WI38 (cell line): Measurements from ENCODE around the gene TJP3.
"Not testable (repeated sequence)": the region's sequence is repeated elsewhere in the genome, so short reads cannot be mapped to it uniquely, and the experiment has no call there.

Experiments
- H3K4me3 ChIP-seq: 2 replicates; pipeline ENCODE4 v1.5.1; 2011; ENCODE audit warnings: low read depth, mild to moderate bottlenecking, control low read depth, low read length
- TF ChIP-seq, protein P1 (sequence below): IDR thresholded peaks from 2 replicates; pipeline ENCODE4 v1.5.1; 2012; ENCODE audit warnings: low read depth, mild to moderate bottlenecking, control low read depth, low read length

The TJP3 gene

DNA sequence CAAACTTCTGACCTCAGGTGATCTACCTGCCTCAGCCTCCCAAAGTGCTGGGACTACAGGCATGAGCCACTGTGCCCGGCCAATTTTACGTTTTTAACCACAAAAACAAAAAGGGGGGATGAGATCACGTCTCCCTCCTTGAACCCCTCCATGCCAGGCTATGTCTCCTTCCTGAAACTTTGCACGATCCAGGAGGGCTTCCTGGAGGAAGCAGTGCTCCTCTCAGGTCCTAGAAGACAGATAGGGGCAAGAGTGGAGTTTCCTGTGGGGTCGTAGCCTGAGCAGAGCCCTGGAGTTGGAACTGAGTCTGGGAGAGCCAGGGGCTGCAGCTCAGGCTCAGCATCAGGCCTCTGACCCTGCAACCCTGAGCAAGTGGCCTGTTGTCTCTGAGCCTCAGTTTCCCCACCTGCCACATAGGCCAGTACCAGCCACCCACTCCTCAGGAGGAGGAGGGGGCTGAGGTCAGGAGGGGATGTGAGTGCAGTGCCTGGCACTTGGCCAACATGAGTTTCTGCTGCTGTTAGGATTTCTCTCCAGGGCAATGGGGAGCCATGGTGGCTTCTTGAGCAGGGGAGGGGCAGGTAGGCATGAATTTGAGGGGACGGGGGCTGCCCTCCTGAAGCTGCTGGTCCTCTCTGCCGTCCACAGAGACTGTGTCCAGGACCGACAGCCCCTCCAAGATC lies 37.3 kb downstream of the TJP3 start:
- TF ChIP-seq, protein P1, sequence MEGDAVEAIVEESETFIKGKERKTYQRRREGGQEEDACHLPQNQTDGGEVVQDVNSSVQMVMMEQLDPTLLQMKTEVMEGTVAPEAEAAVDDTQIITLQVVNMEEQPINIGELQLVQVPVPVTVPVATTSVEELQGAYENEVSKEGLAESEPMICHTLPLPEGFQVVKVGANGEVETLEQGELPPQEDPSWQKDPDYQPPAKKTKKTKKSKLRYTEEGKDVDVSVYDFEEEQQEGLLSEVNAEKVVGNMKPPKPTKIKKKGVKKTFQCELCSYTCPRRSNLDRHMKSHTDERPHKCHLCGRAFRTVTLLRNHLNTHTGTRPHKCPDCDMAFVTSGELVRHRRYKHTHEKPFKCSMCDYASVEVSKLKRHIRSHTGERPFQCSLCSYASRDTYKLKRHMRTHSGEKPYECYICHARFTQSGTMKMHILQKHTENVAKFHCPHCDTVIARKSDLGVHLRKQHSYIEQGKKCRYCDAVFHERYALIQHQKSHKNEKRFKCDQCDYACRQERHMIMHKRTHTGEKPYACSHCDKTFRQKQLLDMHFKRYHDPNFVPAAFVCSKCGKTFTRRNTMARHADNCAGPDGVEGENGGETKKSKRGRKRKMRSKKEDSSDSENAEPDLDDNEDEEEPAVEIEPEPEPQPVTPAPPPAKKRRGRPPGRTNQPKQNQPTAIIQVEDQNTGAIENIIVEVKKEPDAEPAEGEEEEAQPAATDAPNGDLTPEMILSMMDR = no peak
- no peak overlapping the region for H3K4me3 ChIP-seq

DNA sequence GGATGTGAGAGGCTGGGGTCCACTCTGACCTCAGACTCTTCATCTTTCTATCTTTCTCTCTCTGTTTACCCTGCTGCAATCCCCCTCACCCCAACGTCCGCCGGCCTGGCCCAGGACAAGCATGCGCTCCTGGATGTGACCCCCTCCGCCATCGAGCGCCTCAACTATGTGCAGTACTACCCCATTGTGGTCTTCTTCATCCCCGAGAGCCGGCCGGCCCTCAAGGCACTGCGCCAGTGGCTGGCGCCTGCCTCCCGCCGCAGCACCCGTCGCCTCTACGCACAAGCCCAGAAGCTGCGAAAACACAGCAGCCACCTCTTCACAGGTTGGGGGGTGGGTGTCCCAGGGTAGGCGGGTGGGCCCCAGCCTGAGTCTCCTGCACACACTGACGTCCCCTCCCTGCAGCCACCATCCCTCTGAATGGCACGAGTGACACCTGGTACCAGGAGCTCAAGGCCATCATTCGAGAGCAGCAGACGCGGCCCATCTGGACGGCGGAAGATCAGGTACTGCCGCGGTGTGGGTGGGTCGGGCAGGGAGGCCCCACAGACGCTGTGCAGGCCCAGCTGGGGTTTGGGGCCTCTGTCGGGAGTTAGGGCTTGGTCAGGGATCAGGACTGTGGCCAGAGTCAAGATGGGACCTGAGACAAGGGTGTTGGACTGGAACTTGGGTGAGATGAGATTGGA lies 38.3 kb downstream of the TJP3 start:
- TF ChIP-seq, protein P1 = no peak
- no peak overlapping the region for H3K4me3 ChIP-seq

DNA sequence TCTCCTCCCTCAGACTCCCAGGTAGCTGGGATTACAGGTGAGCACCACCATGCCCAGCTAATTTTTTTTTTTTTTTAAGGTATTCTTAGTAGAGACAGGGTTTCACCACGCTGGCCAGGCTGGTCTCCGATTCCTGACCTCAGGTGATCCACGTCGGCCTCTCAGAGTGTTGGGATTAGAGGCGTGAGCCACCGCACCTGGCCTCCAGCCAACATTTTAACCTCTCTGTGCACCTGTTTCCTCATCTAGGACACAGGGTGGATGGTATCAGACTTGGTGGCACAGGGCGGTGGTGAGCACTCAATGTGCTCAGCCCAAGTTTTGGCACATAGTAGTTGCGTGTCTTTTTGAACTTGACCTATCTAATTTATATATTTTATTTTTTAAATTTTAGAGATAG lies 40.8 kb downstream of the TJP3 start:
- TF ChIP-seq, protein P1 = no peak
- no peak overlapping the region for H3K4me3 ChIP-seq

DNA sequence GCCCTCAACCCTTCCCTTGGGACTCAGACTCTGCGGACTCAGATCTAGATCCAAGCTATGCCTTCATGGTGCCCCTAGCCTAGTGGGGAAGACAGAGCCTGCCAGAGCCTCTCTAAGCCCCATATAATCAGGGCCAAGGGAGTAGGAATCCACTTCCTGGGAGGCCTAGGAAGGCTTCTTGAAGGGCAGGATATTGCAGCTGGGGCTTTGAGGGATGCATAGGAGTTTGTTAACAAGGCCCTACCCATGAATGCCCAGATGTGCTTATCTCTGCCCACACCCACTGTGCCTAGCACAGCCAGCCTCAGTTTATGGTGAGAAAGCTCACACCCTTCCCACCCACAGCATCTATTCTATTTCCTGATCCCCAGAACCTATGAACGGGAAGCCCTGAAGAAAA lies 42.0 kb downstream of the TJP3 start:
- H3K4me3 ChIP-seq = no peak overlapping the region
- TF ChIP-seq, protein P1 = no peak

DNA sequence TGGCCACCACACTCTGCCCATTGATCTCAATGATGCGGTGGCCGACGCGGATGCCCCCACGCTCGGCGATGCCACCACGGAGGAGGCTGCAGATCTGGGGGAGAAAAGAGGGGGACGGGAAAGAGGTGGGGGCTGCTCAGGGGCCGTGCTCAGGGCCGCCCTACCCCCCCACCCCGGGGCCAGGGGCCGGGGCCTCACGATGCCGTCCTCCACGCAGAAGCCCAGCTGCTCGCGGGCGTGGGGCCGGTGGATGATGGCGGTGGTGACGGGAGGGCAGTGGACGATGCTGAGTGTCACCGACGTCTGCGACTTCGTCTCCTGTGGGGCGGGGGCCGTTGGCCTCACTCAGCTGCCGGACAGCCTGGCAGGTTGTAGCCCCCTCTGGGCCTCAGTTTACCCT lies 43.1 kb downstream of the TJP3 start:
- H3K4me3 ChIP-seq = no peak overlapping the region
- TF ChIP-seq, protein P1 = no peak

DNA sequence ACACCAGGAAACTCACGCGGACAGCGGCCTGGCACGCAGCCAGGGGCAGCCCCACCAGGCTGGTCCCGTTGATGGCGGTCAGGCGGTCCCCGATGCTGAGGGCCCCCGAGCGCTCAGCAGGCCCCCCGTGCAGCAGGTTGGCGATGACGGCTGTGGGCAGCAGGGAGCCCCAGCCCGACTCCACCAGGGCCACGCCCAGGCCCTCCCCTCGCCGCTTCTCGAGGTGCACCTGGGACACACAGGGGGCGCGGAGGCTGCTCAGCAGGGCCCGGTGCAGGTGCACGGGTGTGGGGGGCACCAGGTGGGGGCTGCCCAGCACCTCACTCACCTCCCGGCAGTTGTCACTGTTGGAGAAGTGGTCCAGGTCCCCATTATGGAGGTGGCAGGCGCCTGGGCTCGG lies 44.3 kb downstream of the TJP3 start:
- TF ChIP-seq, protein P1 = no peak

DNA sequence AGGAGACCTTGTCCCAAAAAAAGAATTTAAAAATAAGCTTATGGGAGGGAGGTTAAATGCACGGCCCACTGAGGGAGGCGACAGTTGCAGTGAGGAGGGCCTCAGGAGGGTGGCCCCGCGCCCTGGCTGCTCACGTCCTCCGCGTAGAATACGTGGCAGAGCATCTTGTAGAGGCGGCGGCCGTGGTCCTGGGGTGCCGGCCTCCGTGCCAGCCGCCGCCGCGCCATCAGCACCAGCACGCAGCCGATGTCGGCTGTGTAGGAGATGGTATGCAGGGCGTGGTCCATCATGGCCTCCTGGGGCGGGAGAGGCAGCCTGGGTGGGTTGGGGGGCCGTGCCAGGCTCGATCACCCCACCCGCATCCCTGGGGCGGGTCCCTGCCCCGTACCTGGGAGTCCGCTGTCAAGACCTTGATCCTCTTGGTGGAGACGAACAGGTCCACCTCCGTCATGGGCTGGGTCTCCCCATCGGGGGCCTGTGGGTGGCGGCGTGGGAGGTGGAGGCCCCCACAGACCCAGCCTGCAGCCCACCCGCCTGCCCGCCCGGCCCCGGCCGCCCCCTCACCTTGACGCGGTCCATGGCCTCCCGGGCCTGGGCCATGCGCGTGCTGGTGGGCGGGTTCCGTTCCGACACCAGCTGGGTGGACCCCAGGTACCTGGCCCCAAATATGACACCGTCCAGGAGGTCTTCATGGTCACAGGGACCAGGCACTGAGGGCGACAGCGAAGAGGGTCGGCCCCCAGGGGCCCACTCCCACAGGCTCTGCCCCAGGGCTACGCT lies 45.6 kb downstream of the TJP3 start:
- TF ChIP-seq, protein P1 = no peak
- H3K4me3 ChIP-seq = no peak overlapping the region

More for the DNA sequence above, 44.3 kb downstream of the TJP3 start:
- no peak overlapping the region for H3K4me3 ChIP-seq

DNA sequence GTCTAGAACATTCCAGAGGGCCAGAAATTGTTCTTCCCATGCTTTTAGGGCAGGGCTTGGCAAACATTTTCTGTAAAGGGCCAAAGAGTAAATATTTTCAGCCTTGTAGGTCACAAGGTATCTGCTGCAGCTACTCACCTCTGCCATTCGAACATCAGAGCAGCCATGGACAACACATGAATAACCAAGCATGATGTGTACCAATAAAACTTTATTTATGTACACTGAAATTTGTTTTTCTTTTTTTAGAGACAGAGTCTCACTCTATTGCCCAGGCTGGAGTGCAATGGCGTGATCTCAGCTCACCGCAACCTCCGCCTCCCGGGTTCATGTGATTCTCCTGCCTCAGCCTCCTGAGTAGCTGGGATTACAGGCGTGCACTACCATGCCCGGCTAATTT lies 49.5 kb downstream of the TJP3 start:
- not testable (repeated sequence) for H3K4me3 ChIP-seq

DNA sequence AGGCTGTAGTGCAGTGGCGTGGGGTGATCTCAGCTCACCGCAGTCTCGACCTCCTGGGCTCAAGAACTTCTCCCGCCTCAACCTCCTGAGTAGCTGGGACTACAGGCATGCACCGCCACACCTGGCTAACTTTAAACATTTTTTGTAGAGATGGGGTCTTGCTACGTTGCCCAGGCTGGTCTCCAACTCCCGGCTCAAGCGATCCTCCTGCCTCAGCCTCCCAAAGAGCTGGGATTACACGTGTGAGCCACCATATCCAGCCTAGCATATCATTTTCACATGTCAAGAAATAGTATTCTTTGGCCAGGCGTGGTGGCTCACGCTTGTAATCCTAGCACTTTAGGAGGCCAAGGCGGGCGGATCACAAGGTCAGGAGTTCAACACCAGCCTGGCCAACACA lies 50.1 kb downstream of the TJP3 start:
- not testable (repeated sequence) for H3K4me3 ChIP-seq
